ENCODE results near the gene ABCD1.
"Not testable (repeated sequence)": the region's sequence is repeated elsewhere in the genome, so short reads cannot be mapped to it uniquely, and the experiment has no call there.

DNA sequence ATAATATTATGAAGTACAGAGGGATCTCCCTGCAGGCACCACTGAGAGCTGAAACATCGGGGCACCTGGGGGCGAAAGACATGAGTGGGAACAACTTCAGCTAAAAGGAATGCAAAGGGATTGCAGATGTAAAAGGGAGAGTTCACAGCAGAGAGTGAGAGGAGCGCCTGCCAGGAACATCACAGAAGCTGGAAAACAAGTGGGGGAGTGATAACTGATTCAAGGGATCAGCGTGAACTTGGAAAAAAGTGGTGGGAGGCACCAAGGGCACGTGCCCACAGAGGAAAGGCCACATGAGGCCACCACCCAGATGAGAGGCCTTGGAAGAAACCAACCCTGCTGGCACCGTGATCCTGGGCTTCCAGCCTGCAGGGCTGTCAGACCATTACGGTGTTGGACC is 24.4 kb downstream of the ABCD1 start:
- TF ChIP-seq POLR2A (IDR thresholded peaks at IDR 0.05), result not testable (repeated sequence)
- TF ChIP-seq, protein P1, sequence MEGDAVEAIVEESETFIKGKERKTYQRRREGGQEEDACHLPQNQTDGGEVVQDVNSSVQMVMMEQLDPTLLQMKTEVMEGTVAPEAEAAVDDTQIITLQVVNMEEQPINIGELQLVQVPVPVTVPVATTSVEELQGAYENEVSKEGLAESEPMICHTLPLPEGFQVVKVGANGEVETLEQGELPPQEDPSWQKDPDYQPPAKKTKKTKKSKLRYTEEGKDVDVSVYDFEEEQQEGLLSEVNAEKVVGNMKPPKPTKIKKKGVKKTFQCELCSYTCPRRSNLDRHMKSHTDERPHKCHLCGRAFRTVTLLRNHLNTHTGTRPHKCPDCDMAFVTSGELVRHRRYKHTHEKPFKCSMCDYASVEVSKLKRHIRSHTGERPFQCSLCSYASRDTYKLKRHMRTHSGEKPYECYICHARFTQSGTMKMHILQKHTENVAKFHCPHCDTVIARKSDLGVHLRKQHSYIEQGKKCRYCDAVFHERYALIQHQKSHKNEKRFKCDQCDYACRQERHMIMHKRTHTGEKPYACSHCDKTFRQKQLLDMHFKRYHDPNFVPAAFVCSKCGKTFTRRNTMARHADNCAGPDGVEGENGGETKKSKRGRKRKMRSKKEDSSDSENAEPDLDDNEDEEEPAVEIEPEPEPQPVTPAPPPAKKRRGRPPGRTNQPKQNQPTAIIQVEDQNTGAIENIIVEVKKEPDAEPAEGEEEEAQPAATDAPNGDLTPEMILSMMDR (IDR thresholded peaks at IDR 0.05), result not testable (repeated sequence)

Data from uterus (tissue), 2 donors.